K562 (cell line): ENCODE data around the gene ANAPC5. TPM values are rescaled to one million over a fixed set of nuclear protein-coding genes. Genes with fewer than 3 reads are reported as not detected.

Source experiments
- ATF4 ChIP-seq: fragments of 450-650 bp; formaldehyde crosslinking; IDR thresholded peaks from 2 replicates; pipeline ENCODE4 v1.4.0; 2022; ENCODE audit warnings: mild to moderate bottlenecking, moderate library complexity
- BMI1 ChIP-seq: fragments of 150-350 bp; IDR thresholded peaks from 2 replicates; pipeline ENCODE4 v1.6.1; 2014; ENCODE audit warnings: low read length
- CBFA2T2 ChIP-seq: fragments of 450-650 bp; conservative IDR thresholded peaks from 2 replicates; pipeline ENCODE4 v1.6.1; 2017; ENCODE audit warnings: mild to moderate bottlenecking
- CBX2 ChIP-seq: fragments of 200-600 bp; sonication (generic); IDR thresholded peaks from one replicate; pipeline ENCODE4 v1.6.1; 2012; ENCODE audit warnings: mild to moderate bottlenecking, low read length, inconsistent platforms; ENCODE audit not compliant: insufficient read depth, poor library complexity, severe bottlenecking
- CC2D1A ChIP-seq: fragments of 450-650 bp; IDR thresholded peaks from 2 replicates; pipeline ENCODE4 v1.6.1; 2017; ENCODE audit warnings: mild to moderate bottlenecking
- CHD1 ChIP-seq: fragments of 200-600 bp; sonication (generic); IDR thresholded peaks from one replicate; pipeline ENCODE4 v1.6.1; 2012; ENCODE audit warnings: mild to moderate bottlenecking, moderate library complexity, low read length, inconsistent platforms
- ELK1 ChIP-seq: sonication (generic); formaldehyde crosslinking; IDR thresholded peaks from 2 replicates; pipeline ENCODE4 v1.8.1; 2022; ENCODE audit warnings: missing genetic modification reagents
- FOXA3 ChIP-seq, 2 experiments: fragments of 450-650 bp in 1 of 2; sonication (generic) in 1 of 2; formaldehyde crosslinking; IDR thresholded peaks in 1 of 2; conservative IDR thresholded peaks in 1 of 2; 2 replicates each; pipeline versions ENCODE4 v1.4.0 to v1.8.0; 2020 to 2022; ENCODE audit warnings: mild to moderate bottlenecking in 2 of 2, missing genetic modification reagents in 1 of 2
- HMGN3 ChIP-seq: IDR thresholded peaks from 2 replicates; pipeline ENCODE4 v1.6.1; 2011; ENCODE audit warnings: borderline replicate concordance, low read depth, mild to moderate bottlenecking, mixed read lengths, low read length; ENCODE audit not compliant: insufficient read length; ENCODE audit errors: extremely low read depth
- MAFK ChIP-seq: IDR thresholded peaks from 2 replicates; pipeline ENCODE4 v1.6.1; 2011; ENCODE audit warnings: low read length, improper control_type of control experiment
- SNRNP70 ChIP-seq: fragments of 200-400 bp; formaldehyde crosslinking; optimal IDR thresholded peaks from 2 replicates; pipeline ENCODE3; 2017; ENCODE audit warnings: low read depth, low read length
- ZNF121 ChIP-seq: sonication (generic); formaldehyde crosslinking; conservative IDR thresholded peaks from 2 replicates; pipeline ENCODE4 v1.8.0; 2022; ENCODE audit warnings: missing genetic modification reagents
- ZNF143 ChIP-seq: sonication (generic); formaldehyde crosslinking; IDR thresholded peaks from 2 replicates; pipeline ENCODE4 v1.9.0; 2022; ENCODE audit warnings: mild to moderate bottlenecking, missing genetic modification reagents
- ZNF274 ChIP-seq: IDR thresholded peaks from 2 replicates; pipeline ENCODE4 v1.6.1; 2011; ENCODE audit warnings: low read depth, mild to moderate bottlenecking, low read length, moderate library complexity, borderline replicate concordance
- ZNF311 ChIP-seq: fragments of 250-450 bp; sonication (Bioruptor Pico); IDR thresholded peaks from 2 replicates; pipeline ENCODE4 v1.4.0; 2020; ENCODE audit warnings: mild to moderate bottlenecking, moderate library complexity
- ZNF518B ChIP-seq: fragments of 250-450 bp; sonication (Bioruptor Pico); IDR thresholded peaks from 2 replicates; pipeline ENCODE4 v1.5.0; 2021; ENCODE audit warnings: mild to moderate bottlenecking, moderate library complexity
- ZNF561 ChIP-seq: fragments of 450-650 bp; formaldehyde crosslinking; conservative IDR thresholded peaks from 2 replicates; pipeline ENCODE4 v1.4.0; 2020; ENCODE audit warnings: mild to moderate bottlenecking, moderate library complexity
- ZNF696 ChIP-seq: fragments of 250-450 bp; sonication (Bioruptor Pico); conservative IDR thresholded peaks from 2 replicates; pipeline ENCODE4 v1.4.0; 2020; ENCODE audit warnings: mild to moderate bottlenecking, moderate library complexity
- ZNF699 ChIP-seq: fragments of 250-450 bp; sonication (Bioruptor Pico); IDR thresholded peaks from 2 replicates; pipeline ENCODE4 v1.8.0; 2021; ENCODE audit warnings: mild to moderate bottlenecking, moderate library complexity; ENCODE audit not compliant: insufficient replicate concordance
- ZNF740 ChIP-seq, 3 experiments: fragments of 200-800 bp in 1 of 3; sonication (Bioruptor generic) in 1 of 3; sonication (generic) in 1 of 3; formaldehyde crosslinking in 1 of 3; IDR thresholded peaks; 2 replicates each; pipeline versions ENCODE4 v1.6.1 to v1.8.0; 2016 to 2022; ENCODE audit warnings: mild to moderate bottlenecking in 2 of 3, missing compliant biosample characterization in 2 of 3, missing genetic modification characterization in 2 of 3, missing genetic modification reagents in 1 of 3
- ZSCAN32 ChIP-seq: fragments of 450-650 bp; formaldehyde crosslinking; IDR thresholded peaks from 2 replicates; pipeline ENCODE4 v1.4.0; 2020; ENCODE audit warnings: mild to moderate bottlenecking, moderate library complexity
- polyA plus RNA-seq, 8 experiments: library from polyadenylated mRNA; depleted of rRNA in 4 of 8; stranded (reverse) in 5 of 8; unstranded in 3 of 8; fragments of >200 nt; fragmentation: Nextera tagmentation in 2 of 8; fragmentation: Illumina TruSeq in 1 of 8; extraction: Ambion mirVana in 2 of 8; extraction: Trizol in 1 of 8; gene quantifications; 2 replicates each; pipeline versions ENCODE4 v1.2.1 to v1.2.3, GENCODE V29; 2011 to 2014; ENCODE audit warnings: inconsistent platforms in 1 of 8, missing spikeins in 1 of 8
- total RNA-seq, 7 experiments: library from RNA; depleted of rRNA in 6 of 7; stranded (reverse); fragments of >200 nt in 6 of 7; fragmentation: Illumina TruSeq in 2 of 7; extraction: Trizol in 2 of 7; gene quantifications; 2 replicates each; pipeline versions ENCODE4 v1.2.1 to v1.2.3, GENCODE V29; 2011 to 2021; ENCODE audit warnings: low replicate concordance in 1 of 7

The ANAPC5 gene
- total and polyA plus RNA-seq, 9 of the 15 experiments (the other 6 are each of a cell fraction or from before 2014, with no cell fraction given), result 136 to 315 (median 197) TPM

GRCh38 chr12:121296618-121297434 is 55.4 kb downstream of the ANAPC5 start, which contains the start of gene CAMKK2 (continued):
- TF ChIP-seq ATF4 (CRISPR knock-in tag), result no peak
- no peak for TF ChIP-seq ZNF518B
- no peak for TF ChIP-seq ZNF274
- peak; percentile 23 for TF ChIP-seq HMGN3
- no peak for TF ChIP-seq MAFK
- no peak for TF ChIP-seq ZNF311 (CRISPR knock-in tag)
- TF ChIP-seq CHD1, result no peak
- no peak for TF ChIP-seq CC2D1A
- no peak for TF ChIP-seq CBFA2T2
- no peak for TF ChIP-seq SNRNP70
- no peak for TF ChIP-seq ZNF696
- TF ChIP-seq ZNF740 (CRISPR knock-in tag; IDR thresholded peaks at IDR 0.05), result no peak
- no peak for TF ChIP-seq ZNF740 (tag; IDR thresholded peaks at IDR 0.05)
- no peak for TF ChIP-seq FOXA3 (CRISPR knock-in tag; conservative IDR thresholded peaks at IDR 0.05 in 1 of 2, IDR thresholded peaks at IDR 0.05 in 1 of 2)
- TF ChIP-seq ZSCAN32 (CRISPR knock-in tag), result no peak
- no peak for TF ChIP-seq BMI1
- TF ChIP-seq ZNF699 (CRISPR knock-in tag), result no peak
- no peak for TF ChIP-seq ZNF561
- TF ChIP-seq ZNF121 (CRISPR knock-in tag), result no peak
- no peak for TF ChIP-seq ELK1 (CRISPR knock-in tag)
- TF ChIP-seq ZNF143 (CRISPR knock-in tag), result no peak; the same call in 1 of the 2 replicates
- TF ChIP-seq CBX2, result no peak
